Middle frontal gyrus (tissue), 1 donor: ENCODE measurements around the gene IFNW1.
"Not testable (repeated sequence)": the region's sequence is repeated elsewhere in the genome, so short reads cannot be mapped to it uniquely, and the experiment has no call there.

ENCODE experiments used
- DNase-seq: peaks from one replicate; pipeline ENCODE4 v3.0.0-alpha.2; 2015; ENCODE audit warnings: low spot score; ENCODE audit errors: extremely low spot score

The IFNW1 gene

GRCh38 chr9:21141427-21141882 is at the start of gene IFNW1:
Gene IFNW1 (minus strand): TSS chr9:21141832. CDS start chr9:21141570, 262 bp downstream.
- no peak for DNase-seq

DNA sequence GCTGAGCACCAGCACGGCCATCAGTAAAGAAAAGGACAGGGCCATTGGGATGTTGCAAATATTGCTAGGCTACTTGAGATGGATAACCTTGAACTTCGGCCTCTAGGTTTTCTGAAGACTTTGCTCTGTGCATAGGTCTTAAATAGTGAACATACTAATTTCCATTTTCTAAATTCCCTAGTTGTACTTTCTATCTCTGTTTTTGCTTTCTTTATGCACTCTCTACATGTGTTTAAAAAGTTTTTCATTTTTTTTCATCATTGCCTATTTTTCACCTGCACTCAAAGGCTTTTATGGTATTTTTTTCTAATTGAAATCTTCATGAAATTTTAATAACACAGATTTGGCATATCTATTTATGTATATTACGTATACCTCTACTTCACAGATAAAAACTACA is 45.9 kb upstream of the IFNW1 start, which contains the start of gene IFNA4:
IFNA4 (minus strand) TSS at position 101 of the 400 bp plus-strand sequence; CDS start at position 45, 56 bp downstream.
- DNase-seq: not testable (repeated sequence)

GRCh38 chr9:21182810-21183736 is 41.4 kb upstream of the IFNW1 start:
- not testable (repeated sequence) for DNase-seq

DNA sequence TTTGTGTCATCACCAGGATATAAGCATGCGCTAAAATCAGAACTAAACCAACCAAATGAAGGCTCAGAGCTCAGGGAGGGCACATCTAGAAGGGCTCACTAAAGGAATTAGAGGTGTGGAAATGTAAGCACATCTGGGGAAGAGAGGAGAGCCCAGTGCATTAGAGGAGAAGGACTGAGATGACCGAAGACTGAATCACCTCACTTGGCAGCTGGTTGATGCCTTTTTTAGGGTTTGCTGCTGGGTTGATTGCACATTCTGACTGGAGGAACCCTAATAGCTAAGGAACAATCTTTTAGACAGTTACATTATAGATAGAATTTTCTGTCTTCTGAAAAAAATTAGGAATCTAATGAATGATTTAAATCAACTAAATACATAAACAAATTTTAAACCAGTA is 33.0 kb upstream of the IFNW1 start:
- no peak for DNase-seq

- no peak for DNase-seq
These were observed 30.5 kb upstream of the IFNW1 start for GRCh38 chr9:21172156-21172555.

- DNase-seq: no peak
These were observed 29.7 kb upstream of the IFNW1 start for GRCh38 chr9:21171351-21171750.

DNA sequence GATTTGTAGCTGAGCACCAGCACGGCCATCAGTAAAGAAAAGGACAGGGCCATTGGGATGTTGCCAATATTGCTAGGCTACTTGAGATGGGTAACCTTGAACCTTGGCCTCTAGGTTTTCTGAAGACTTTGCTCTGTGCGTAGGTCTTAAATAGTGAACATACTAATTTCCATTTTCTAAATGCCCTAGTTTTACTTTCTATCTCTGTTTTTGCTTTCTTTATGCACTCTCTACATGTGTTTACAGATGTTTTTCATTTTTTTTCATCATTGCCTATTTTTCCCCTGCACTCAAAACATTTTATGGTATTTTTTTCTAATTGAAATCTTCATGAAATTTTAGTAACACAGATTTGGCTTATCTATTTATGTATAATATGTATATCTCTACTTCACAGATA is 24.9 kb upstream of the IFNW1 start, which contains the start of gene IFNA21:
IFNA21 (minus strand) TSS at position 101 of the 400 bp plus-strand sequence; CDS start at position 53, 48 bp downstream.
- not testable (repeated sequence) for DNase-seq

DNA sequence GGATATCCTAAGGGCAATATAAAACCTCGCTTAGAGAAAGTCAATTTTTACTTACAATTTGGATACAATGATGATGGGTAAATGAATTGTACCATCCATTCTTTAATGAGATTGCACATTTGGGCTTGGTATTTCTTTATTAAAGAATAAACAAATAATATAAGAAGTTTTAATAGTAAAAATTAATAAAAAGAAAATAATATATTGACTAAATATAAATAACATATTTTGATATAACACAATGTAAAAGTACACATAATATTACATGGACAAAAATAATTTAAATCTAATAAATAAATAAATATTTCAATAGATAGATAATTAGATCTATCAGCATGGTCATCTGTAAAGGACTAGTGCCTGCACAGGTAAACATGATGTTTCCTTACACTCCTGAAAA is 23.9 kb upstream of the IFNW1 start:
- DNase-seq: no peak

GRCh38 chr9:21160178-21160577 is 18.5 kb upstream of the IFNW1 start:
- DNase-seq: no peak

DNA sequence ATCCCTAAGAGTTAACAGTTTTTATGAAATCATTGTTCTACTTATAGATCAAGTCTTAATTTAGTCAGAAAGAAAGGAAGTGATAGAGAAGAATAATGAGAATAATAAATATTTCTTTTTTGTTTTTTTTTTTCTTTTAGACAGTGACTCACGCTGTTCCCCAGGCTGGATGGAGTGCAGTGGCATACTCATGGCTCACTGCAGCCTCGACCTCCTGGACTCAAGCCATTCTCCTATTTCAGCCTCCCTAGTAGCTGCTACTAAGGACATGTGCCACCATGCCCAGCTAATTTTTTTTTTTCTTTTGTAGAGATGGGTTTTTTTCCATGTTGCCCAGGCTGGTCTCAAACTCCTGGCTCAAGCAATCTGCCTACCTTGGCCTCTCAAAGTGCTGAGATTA is 13.9 kb upstream of the IFNW1 start:
- no peak for DNase-seq

GRCh38 chr9:21154018-21154608 is 12.5 kb upstream of the IFNW1 start:
- DNase-seq: no peak

DNA sequence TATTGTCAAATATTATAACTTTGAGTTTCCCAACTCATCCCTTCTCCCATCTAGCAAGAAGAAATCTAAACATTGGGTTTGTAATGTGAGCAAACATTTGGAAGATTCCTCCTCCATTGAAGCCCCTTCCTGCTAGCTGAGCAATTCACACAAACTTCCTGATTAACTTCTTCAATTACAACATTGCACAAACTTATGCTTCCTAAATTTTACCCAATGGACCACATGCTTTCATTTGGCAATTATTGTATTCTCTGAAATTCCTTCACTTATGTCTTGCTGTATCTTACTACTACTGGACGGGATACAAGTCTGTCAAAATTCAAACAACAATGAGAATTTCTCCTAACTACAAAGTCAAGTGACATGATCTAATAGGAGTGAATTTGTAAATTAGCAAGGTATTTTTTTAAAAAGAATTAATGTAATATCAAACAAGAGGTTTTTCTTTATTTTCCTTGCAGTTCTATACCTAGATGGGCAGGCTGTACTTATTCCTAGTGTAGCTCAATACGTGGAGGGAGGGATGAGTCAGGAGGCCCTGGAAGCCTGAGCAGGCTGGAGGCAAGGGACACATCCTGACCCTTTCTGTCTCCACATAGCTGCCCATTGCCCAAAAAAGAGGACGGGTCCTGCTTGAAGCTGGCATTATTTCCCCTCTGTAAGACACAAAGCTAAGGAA is 11.8 kb upstream of the IFNW1 start:
- no peak for DNase-seq

DNA sequence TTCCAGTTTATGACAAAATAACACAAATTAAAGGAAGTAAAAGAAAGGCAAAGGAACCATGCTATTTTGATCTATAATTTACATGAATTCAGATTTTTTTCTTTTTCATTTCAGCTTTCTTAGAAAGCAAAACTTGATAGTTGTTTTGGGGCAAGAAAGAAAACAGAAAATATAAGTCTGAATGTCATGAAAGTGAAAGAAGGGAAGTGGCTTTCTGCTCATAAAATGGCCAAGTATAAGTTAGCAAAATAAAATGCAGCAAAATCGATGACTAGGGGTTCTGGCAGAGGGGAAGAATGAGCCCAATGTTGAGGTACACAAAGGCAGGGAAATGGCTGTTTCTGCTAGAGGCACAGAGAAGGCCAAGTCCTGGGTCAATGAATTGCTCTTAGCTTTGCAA is 3.0 kb upstream of the IFNW1 start:
- DNase-seq: no peak

DNA sequence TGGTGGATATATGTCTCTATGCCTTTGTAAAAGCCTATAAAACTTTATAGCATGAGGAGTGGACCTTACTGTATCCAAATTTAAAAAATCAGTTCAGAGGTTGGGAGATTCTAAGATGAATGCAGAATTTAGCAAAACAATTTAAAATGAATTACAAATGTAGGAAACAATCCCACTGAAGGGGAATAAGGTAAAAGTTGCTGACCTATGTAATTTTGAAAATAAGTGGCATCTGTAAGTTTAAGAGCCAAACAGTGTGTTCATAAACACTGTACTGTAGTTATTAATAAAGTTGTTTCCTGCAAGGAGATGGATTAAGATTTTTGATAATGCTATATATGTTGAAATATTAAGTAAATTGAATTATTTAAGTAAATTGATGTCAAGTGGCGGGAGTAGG is 4.6 kb downstream of the IFNW1 start:
- no peak for DNase-seq

GRCh38 chr9:21135736-21136135 is 5.9 kb downstream of the IFNW1 start:
- DNase-seq: no peak

- DNase-seq: not testable (repeated sequence)
These were observed 13.4 kb downstream of the IFNW1 start for GRCh38 chr9:21128186-21128585.

DNA sequence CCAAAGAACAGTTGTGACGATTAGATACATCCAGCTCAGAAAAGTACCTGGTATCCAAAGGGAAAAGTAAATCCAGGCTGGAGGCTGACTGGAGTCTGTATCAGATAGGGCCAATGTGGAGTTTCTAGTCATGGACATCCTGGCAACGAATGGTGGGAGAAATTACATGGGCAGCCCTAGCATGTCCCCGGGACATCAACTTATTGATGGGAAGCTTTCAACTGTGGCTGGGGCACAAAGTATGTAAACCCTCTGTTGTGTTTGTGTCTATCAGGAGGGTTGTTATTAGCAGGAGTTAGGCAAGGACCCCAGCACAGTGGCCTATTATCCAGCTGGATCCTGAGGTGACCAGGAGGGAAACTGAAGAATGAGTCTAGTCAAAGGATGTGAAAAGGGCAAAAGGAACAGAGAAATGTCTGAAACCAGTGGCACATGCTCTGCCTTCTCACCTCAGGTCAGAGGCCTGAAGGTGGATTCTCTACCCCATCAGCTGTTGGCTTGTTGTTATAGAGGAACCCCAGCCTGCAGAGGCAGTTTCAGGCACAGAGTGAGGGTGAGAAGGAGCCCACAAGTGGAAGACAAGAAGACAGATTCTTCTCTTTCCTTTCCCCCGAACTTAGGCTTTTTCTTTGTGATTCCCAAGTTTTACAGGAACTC is 19.9 kb downstream of the IFNW1 start:
- no peak for DNase-seq

DNA sequence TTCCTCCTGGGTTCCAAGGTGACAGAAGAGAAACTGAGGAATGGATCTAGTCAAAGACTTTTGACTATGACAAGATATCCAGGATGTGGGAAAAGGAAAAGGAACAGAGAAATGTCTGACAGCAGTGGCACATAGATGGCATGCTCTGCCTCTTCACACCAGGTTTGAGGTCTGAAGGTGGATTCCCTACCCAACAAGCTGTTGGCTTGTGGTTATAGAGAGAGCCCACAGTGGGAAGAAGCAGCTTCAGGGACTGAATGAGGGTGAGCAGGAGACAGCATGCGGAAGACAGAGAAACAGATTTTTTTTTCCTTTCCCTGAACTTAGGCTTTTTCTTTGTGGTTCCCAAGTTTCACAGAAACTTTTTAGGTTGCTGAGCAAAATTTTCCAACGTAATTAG is 20.6 kb downstream of the IFNW1 start:
- no peak for DNase-seq

DNA sequence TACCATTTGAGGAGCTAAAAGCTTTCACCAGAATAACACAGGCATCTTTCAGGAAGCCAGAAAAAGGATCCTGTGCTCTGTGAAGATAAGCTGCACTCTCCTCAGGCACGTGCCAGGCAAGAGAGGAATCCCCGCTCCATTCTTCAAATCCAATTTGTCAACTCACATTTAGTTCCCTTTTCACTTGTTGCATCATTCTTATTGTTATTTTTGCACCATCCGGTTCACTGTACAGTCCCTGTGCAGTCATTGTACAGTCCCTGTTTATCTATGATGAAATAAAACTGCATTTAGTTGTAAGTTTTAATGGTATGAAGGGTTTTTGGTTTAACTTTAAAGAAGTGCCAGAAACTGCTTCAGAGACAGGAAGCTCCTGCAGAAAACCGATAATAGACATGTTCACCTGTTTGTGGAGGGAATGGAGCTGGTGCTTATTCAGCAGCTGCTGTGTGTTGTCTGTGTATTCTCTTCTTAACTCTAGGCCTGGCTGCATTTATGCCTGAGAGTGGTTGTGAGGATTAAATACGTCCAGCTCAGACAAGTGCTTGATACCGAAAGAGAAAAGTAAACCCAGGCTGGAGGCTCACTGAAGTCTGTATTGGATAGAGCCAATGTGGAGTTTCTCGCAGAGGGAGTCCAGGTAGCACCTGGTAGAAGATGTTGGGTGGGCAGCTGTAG is 22.4 kb downstream of the IFNW1 start:
- no peak for DNase-seq

DNA sequence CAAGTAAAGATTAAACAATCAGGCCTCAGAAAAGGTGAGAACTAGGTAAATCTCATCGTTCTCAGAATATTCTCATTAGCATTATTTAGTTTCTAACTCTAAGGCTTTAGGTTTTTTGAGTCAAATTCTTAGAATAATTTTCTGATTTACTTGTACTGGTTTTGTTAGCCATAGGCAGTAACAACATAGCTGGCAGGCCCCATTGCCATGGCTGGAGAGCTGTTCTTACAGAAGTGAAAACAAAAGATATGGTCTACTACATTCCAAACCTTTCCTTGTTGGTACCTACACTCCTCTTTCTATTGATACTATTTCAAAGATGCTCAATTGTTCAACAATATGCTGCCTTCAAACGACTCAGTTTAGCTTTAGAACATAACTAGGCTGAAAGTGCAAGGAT is 27.3 kb downstream of the IFNW1 start:
- DNase-seq: no peak
